Hepatocyte (in vitro differentiated cells): ENCODE measurements around the gene DNAH6. TPM values are rescaled to one million over a fixed set of nuclear protein-coding genes. Genes with fewer than 3 reads are reported as not detected.

ENCODE experiments used
- DNase-seq: peaks from one replicate; pipeline ENCODE4 v3.0.0-alpha.2; 2016; ENCODE audit warnings: low spot score
- H2AFZ ChIP-seq: fragments of 200-600 bp; sonication (generic); 2 replicates; pipeline ENCODE4 v1.6.0; 2016; ENCODE audit warnings: antibody characterized with exemption, mild to moderate bottlenecking
- H3K27ac ChIP-seq: fragments of 200-600 bp; sonication (generic); 2 replicates; pipeline ENCODE4 v1.5.1; 2016; ENCODE audit warnings: mild to moderate bottlenecking
- H3K27me3 ChIP-seq: fragments of 200-600 bp; sonication (generic); 2 replicates; pipeline ENCODE4 v1.6.1; 2016
- H3K36me3 ChIP-seq: fragments of 200-600 bp; sonication (generic); replicated peaks from 2 replicates; pipeline ENCODE4 v1.5.1; 2016; ENCODE audit warnings: low read depth; ENCODE audit not compliant: insufficient read depth
- H3K4me1 ChIP-seq: fragments of 200-600 bp; sonication (generic); 2 replicates; pipeline ENCODE4 v1.5.1; 2016; ENCODE audit warnings: mild to moderate bottlenecking, moderate library complexity; ENCODE audit not compliant: insufficient read depth
- H3K4me2 ChIP-seq: fragments of 200-600 bp; sonication (generic); 2 replicates; pipeline ENCODE4 v1.6.0; 2016
- H3K4me3 ChIP-seq: fragments of 200-600 bp; sonication (generic); 2 replicates; pipeline ENCODE4 v1.5.1; 2016; ENCODE audit warnings: mild to moderate bottlenecking
- H3K79me2 ChIP-seq: fragments of 200-600 bp; sonication (generic); 2 replicates; pipeline ENCODE4 v1.6.0; 2017; ENCODE audit warnings: mild to moderate bottlenecking
- H3K9me2 ChIP-seq: fragments of 200-600 bp; sonication (generic); replicated peaks from 2 replicates; pipeline ENCODE4 v1.6.0; 2017; ENCODE audit warnings: mild to moderate bottlenecking; ENCODE audit not compliant: insufficient read depth
- H3K9me3 ChIP-seq: fragments of 200-600 bp; sonication (generic); 2 replicates; pipeline ENCODE4 v1.5.1; 2016; ENCODE audit warnings: low read depth, mild to moderate bottlenecking
- H4K20me1 ChIP-seq: fragments of 200-600 bp; sonication (generic); 2 replicates; pipeline ENCODE4 v1.6.0; 2016; ENCODE audit warnings: mild to moderate bottlenecking; ENCODE audit not compliant: insufficient read depth, poor library complexity, severe bottlenecking
- EZH2 ChIP-seq: fragments of 200-600 bp; sonication (generic); IDR thresholded peaks from 2 replicates; pipeline ENCODE4 v1.6.1; 2016; ENCODE audit warnings: antibody characterized with exemption, mild to moderate bottlenecking, borderline replicate concordance
- EZH2phosphoT487 ChIP-seq: fragments of 200-600 bp; sonication (generic); IDR thresholded peaks from one replicate; pipeline ENCODE4 v1.6.1; 2018; ENCODE audit warnings: antibody characterized with exemption, mild to moderate bottlenecking, low read depth, moderate library complexity; ENCODE audit not compliant: unreplicated experiment, severe bottlenecking
- WGBS: methylation state at CpG from one replicate; pipeline ENCODE4 v1.1.6; 2016; ENCODE audit warnings: low lambda C conversion rate; ENCODE audit errors: missing lambda C conversion rate; 5-methylcytosine and 5-hydroxymethylcytosine counted together
- polyA plus RNA-seq: library from polyadenylated mRNA; unstranded; fragments of >200 nt; fragmentation: Nextera tagmentation; extraction: Ambion mirVana; gene quantifications from 2 replicates; pipeline ENCODE4 v1.2.1, GENCODE V29; 2016
- total RNA-seq: library from RNA; depleted of rRNA; stranded (reverse); fragments of >200 nt; gene quantifications from 2 replicates; pipeline ENCODE4 v1.2.3, GENCODE V29; 2014
- TF ChIP-seq, protein P1 (sequence below): fragments of 200-600 bp; sonication (generic); IDR thresholded peaks from 2 replicates; pipeline ENCODE4 v1.5.1; 2016; ENCODE audit warnings: antibody characterized with exemption, mild to moderate bottlenecking; ENCODE audit not compliant: poor library complexity

DNAH6 gene
- total and polyA plus RNA-seq, 2 experiments from 2014 or later = 1.0 to 1.2 TPM

DNA sequence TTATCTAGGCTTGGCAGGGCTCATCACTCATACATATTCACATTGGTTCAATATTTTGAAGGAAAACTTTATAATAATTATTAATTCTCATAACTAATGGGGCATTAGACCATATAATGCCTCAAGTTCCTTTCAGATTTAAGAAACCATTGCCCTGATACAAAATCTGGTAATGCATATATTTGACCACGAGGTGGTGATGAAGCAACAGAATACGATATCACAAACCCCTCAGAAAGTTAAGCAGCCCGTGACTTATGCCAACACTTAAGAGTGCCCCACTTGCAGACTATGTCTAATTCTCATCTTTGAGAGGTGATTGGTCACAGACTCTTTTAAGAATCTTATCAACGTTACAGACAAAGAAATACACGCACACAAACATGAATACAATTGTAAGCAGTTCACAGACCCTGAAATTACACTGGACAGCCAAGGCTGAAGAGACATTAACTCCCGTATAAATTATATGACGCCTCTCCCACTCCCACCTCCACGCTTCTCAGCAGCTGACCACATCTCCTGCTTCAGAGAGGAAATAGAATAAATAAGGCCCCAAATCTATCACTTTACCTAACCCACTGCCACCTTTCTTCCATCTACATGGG, 20.7 kb upstream of the DNAH6 start:
- no peak for TF ChIP-seq EZH2phosphoT487
- TF ChIP-seq, protein P1, sequence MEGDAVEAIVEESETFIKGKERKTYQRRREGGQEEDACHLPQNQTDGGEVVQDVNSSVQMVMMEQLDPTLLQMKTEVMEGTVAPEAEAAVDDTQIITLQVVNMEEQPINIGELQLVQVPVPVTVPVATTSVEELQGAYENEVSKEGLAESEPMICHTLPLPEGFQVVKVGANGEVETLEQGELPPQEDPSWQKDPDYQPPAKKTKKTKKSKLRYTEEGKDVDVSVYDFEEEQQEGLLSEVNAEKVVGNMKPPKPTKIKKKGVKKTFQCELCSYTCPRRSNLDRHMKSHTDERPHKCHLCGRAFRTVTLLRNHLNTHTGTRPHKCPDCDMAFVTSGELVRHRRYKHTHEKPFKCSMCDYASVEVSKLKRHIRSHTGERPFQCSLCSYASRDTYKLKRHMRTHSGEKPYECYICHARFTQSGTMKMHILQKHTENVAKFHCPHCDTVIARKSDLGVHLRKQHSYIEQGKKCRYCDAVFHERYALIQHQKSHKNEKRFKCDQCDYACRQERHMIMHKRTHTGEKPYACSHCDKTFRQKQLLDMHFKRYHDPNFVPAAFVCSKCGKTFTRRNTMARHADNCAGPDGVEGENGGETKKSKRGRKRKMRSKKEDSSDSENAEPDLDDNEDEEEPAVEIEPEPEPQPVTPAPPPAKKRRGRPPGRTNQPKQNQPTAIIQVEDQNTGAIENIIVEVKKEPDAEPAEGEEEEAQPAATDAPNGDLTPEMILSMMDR = peak; percentile 77
- no peak for TF ChIP-seq EZH2
- H3K4me2 ChIP-seq = no peak overlapping the region
- no peak overlapping the region for H3K27ac ChIP-seq
- 34% methylated on average over 8 of the region's 8 CpGs for WGBS
- no peaks in the 10 kb centered on the region for H4K20me1 ChIP-seq
- no peaks in the 10 kb centered on the region for H3K27me3 ChIP-seq
- no peak overlapping the region for H3K4me3 ChIP-seq
- H3K9me3 ChIP-seq = no peaks in the 10 kb centered on the region
- H3K4me1 ChIP-seq = no peaks in the 10 kb centered on the region
- no peak overlapping the region for H2AFZ ChIP-seq
- H3K79me2 ChIP-seq = no peaks in the 10 kb centered on the region
- H3K36me3 ChIP-seq = no peaks in the 10 kb centered on the region
- peak; percentile 73 for DNase-seq
- no peaks in the 10 kb centered on the region for H3K9me2 ChIP-seq

DNA sequence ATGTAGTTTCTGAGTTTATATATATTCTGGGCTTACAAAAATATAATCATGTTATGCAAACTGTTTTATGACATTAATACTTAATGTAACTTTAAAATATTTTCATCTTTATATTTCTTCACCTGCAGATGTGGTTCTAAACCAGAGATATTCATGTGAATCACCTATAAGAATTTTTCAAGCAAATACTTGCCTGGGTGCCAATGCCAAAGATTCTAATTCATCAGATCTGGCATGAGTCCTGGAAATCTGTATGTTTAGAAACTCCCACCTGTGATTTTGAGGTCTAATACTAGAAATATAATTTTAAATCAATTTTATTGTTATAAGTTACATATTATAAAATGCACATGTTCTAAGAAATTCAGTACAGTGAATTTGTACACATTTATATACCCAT, 19.9 kb upstream of the DNAH6 start:
- H3K4me2 ChIP-seq = no peak overlapping the region
- H3K9me3 ChIP-seq = no peaks in the 10 kb centered on the region
- H4K20me1 ChIP-seq = no peaks in the 10 kb centered on the region
- no peak for DNase-seq
- H2AFZ ChIP-seq = no peak overlapping the region
- no peaks in the 10 kb centered on the region for H3K9me2 ChIP-seq
- H3K79me2 ChIP-seq = no peaks in the 10 kb centered on the region
- TF ChIP-seq, protein P1 = no peak
- TF ChIP-seq EZH2phosphoT487 = no peak
- TF ChIP-seq EZH2 = no peak
- no peaks in the 10 kb centered on the region for H3K4me1 ChIP-seq
- no peak overlapping the region for H3K4me3 ChIP-seq
- no peaks in the 10 kb centered on the region for H3K36me3 ChIP-seq
- H3K27ac ChIP-seq = no peak overlapping the region
- H3K27me3 ChIP-seq = no peaks in the 10 kb centered on the region

DNA sequence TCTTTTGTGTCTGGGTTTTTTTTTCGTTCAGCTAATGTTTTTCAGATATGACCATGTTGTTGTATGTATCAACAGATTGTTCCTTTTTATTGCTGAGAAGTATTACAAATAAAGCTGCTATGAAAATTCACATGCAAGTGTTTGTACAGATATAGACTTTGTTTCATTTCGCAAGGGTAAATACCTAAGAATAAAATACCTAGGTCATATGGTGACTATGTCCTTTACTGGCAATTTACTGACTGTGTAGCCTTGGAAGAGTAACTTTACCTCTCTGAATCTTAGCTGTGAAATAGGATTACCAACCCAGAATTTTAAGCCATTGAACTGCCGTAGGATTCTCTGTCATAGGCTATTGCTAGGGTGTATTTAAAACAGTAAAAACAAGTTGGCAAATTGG, 19.0 kb upstream of the DNAH6 start:
- no peaks in the 10 kb centered on the region for H3K4me1 ChIP-seq
- TF ChIP-seq, protein P1 = no peak
- no peak for TF ChIP-seq EZH2
- no peak overlapping the region for H3K4me3 ChIP-seq
- no peaks in the 10 kb centered on the region for H3K27me3 ChIP-seq
- DNase-seq = no peak
- no peaks in the 10 kb centered on the region for H3K9me3 ChIP-seq
- H3K9me2 ChIP-seq = no peaks in the 10 kb centered on the region
- no peak overlapping the region for H3K4me2 ChIP-seq
- WGBS = 91% methylated on average over 3 of the region's 3 CpGs
- no peaks in the 10 kb centered on the region for H4K20me1 ChIP-seq
- H3K27ac ChIP-seq = no peak overlapping the region
- H3K79me2 ChIP-seq = no peaks in the 10 kb centered on the region
- H3K36me3 ChIP-seq = no peaks in the 10 kb centered on the region
- no peak overlapping the region for H2AFZ ChIP-seq
